HepG2 (cell line): ENCODE data around the gene EMILIN3. TPM values are rescaled to one million over a fixed set of nuclear protein-coding genes. Genes with fewer than 3 reads are reported as not detected.

Experiments
- ATAC-seq: fragments of 200-7000 bp; cut with Tn5 transposase; 3 replicates; pipeline ENCODE4 v1.9.1; 2020; ENCODE audit warnings: mild to moderate bottlenecking, moderate library complexity
- BruUV-seq: library from RNA; stranded (reverse); fragments of 400-500 nt; replicated peaks from 2 replicates; lab custom pipeline; 2021; lab: Mats Ljungman, UMichigan
- CTCF ChIA-PET: fragments of 300-600 bp; formaldehyde crosslinking; extraction: SDS; loops from one replicate; lab custom pipeline; 2021; ENCODE audit warnings: low total read pairs, inconsistent platforms, low intra/inter-chr PET ratio; lab: Yijun Ruan, JAX
- POLR2A ChIA-PET: fragments of 350-600 bp; sonication (Branson Sonifier 250); formaldehyde crosslinking; loops from one replicate; lab custom pipeline; 2020; ENCODE audit warnings: antibody characterized with exemption, inconsistent platforms; lab: Yijun Ruan, JAX
- DNase-seq: peaks from one replicate; pipeline ENCODE4 v3.0.0-alpha.2; 2015; ENCODE audit warnings: low spot score
- FAIRE-seq: peaks from 3 replicates; lab custom pipeline; 2011; peaks lifted over from hg19 to GRCh38; lab: Jason Lieb, UNC
- H2AFZ ChIP-seq: one replicate; pipeline ENCODE4 v1.6.1; 2011; ENCODE audit warnings: low read length, inconsistent platforms
- H3K27ac ChIP-seq: fragments of 300-600 bp; 3 replicates; pipeline ENCODE4 v1.8.0; 2011; ENCODE audit warnings: mixed run types, mild to moderate bottlenecking, mixed read lengths, low read length, inconsistent platforms; ENCODE audit not compliant: insufficient read depth; ENCODE audit errors: extremely low read length
- H3K27me3 ChIP-seq, 2 experiments: fragments of 200-600 bp in 1 of 2; 2 replicates in 1 of 2; 3 replicates in 1 of 2; pipeline versions ENCODE4 v1.6.0 to v1.8.0; 2011; ENCODE audit warnings: low read length in 2 of 2, mild to moderate bottlenecking in 2 of 2, moderate library complexity in 2 of 2, inconsistent platforms in 1 of 2; ENCODE audit not compliant: insufficient read depth in 2 of 2, control insufficient read depth in 1 of 2
- H3K36me3 ChIP-seq, 2 experiments: fragments of 200-600 bp in 1 of 2; replicated peaks in 1 of 2; 2 replicates in 1 of 2; 3 replicates in 1 of 2; pipeline versions ENCODE4 v1.5.1 to v1.8.0; 2011; ENCODE audit warnings: low read length in 2 of 2, inconsistent platforms in 1 of 2; ENCODE audit not compliant: insufficient read depth in 2 of 2, control insufficient read depth in 1 of 2
- H3K4me1 ChIP-seq: 2 replicates; pipeline ENCODE4 v1.5.1; 2012; ENCODE audit warnings: low read length, inconsistent platforms; ENCODE audit not compliant: insufficient read depth
- H3K4me2 ChIP-seq: 2 replicates; pipeline ENCODE4 v1.6.0; 2011; ENCODE audit warnings: low read depth, low read length, inconsistent platforms
- H3K4me3 ChIP-seq, 3 experiments: fragments of 200-600 bp in 1 of 3; sonication (generic), shearing (Covaris generic) in 1 of 3; replicated peaks in 1 of 3; 2 replicates each; pipeline ENCODE4 v1.5.1; 2011 to 2016; ENCODE audit warnings: low read length in 3 of 3, inconsistent platforms in 2 of 3, low read depth in 2 of 3, mild to moderate bottlenecking in 2 of 3, control low read depth in 1 of 3, mixed read lengths in 1 of 3; ENCODE audit not compliant: insufficient read depth in 1 of 3
- H3K79me2 ChIP-seq: one replicate; pipeline ENCODE4 v1.6.1; 2011; ENCODE audit warnings: low read length, inconsistent platforms; ENCODE audit not compliant: insufficient read depth
- H3K9ac ChIP-seq: 2 replicates; pipeline ENCODE4 v1.6.0; 2011; ENCODE audit warnings: mild to moderate bottlenecking, low read depth, low read length, inconsistent platforms; ENCODE audit not compliant: insufficient read depth
- H3K9me3 ChIP-seq: 2 replicates; pipeline ENCODE4 v1.5.1; 2012; ENCODE audit warnings: mild to moderate bottlenecking, low read length
- H4K20me1 ChIP-seq: 2 replicates; pipeline ENCODE4 v1.6.0; 2011; ENCODE audit warnings: inconsistent platforms, mild to moderate bottlenecking, low read length, moderate library complexity; ENCODE audit not compliant: insufficient read depth
- AHDC1 ChIP-seq: sonication (generic); formaldehyde crosslinking; IDR thresholded peaks from 2 replicates; pipeline ENCODE4 v1.5.1; 2020; ENCODE audit warnings: mild to moderate bottlenecking, missing genetic modification reagents, borderline replicate concordance
- BCLAF1 ChIP-seq: fragments of 450-650 bp; IDR thresholded peaks from 2 replicates; pipeline ENCODE4 v1.6.1; 2017; ENCODE audit warnings: mild to moderate bottlenecking
- HIC2 ChIP-seq: sonication (generic); formaldehyde crosslinking; IDR thresholded peaks from 2 replicates; pipeline ENCODE4 v1.9.0; 2022; ENCODE audit warnings: low read depth, missing genetic modification reagents
- KDM4B ChIP-seq: sonication (generic); formaldehyde crosslinking; IDR thresholded peaks from 2 replicates; pipeline ENCODE4 v1.4.0; 2020; ENCODE audit warnings: missing genetic modification reagents
- MAX ChIP-seq: IDR thresholded peaks from 2 replicates; pipeline ENCODE4 v1.6.1; 2012; ENCODE audit warnings: inconsistent platforms
- MBNL3 ChIP-seq: fragments of 250-450 bp; sonication (Bioruptor Pico); conservative IDR thresholded peaks from 2 replicates; pipeline ENCODE4 v1.8.0; 2022; ENCODE audit warnings: mild to moderate bottlenecking, inconsistent platforms
- MLLT10 ChIP-seq: sonication (generic); formaldehyde crosslinking; IDR thresholded peaks from 2 replicates; pipeline ENCODE4 v1.4.0; 2020; ENCODE audit warnings: missing genetic modification reagents
- SNAPC2 ChIP-seq: sonication (generic); formaldehyde crosslinking; IDR thresholded peaks from 2 replicates; pipeline ENCODE4 v1.8.1; 2022; ENCODE audit warnings: mild to moderate bottlenecking, missing genetic modification reagents
- SNAPC5 ChIP-seq: sonication (generic); formaldehyde crosslinking; IDR thresholded peaks from 2 replicates; pipeline ENCODE4 v1.8.1; 2023; ENCODE audit warnings: mild to moderate bottlenecking, missing genetic modification reagents, borderline replicate concordance
- TEAD3 ChIP-seq: optimal IDR thresholded peaks from 2 replicates; pipeline ENCODE3; 2016; ENCODE audit warnings: borderline replicate concordance
- TEF ChIP-seq: sonication (generic); formaldehyde crosslinking; IDR thresholded peaks from 2 replicates; pipeline ENCODE4 v1.5.0; 2020; ENCODE audit warnings: missing genetic modification reagents
- ZNF678 ChIP-seq: sonication (generic); formaldehyde crosslinking; IDR thresholded peaks from 2 replicates; pipeline ENCODE4 v1.4.0; 2020; ENCODE audit warnings: mild to moderate bottlenecking, missing genetic modification reagents
- ZNF83 ChIP-seq: sonication (generic); formaldehyde crosslinking; IDR thresholded peaks from 2 replicates; pipeline ENCODE4 v1.4.0; 2020; ENCODE audit warnings: missing genetic modification reagents, mild to moderate bottlenecking, borderline replicate concordance
- WGBS: methylation state at CpG from one replicate; pipeline ENCODE4 v1.1.6; 2017; ENCODE audit warnings: low lambda C conversion rate; 5-methylcytosine and 5-hydroxymethylcytosine counted together
- in situ Hi-C: cut with HindIII; loops from 2 replicates; pipeline ENCODE4 v1.10.0; 2017; ENCODE audit warnings: low pct_unique_long_range_greater_than_20kb; ENCODE audit not compliant: extremely low pct_ligation_motif_present
- intact Hi-C: fragments of 100-400 bp; cut with micrococcal nuclease; formaldehyde crosslinking; loops from one replicate; pipeline ENCODE4 v1.10.0; 2022; ENCODE audit not compliant: unreplicated experiment
- polyA plus RNA-seq, 8 experiments: library from polyadenylated mRNA; depleted of rRNA in 3 of 8; stranded (reverse) in 7 of 8; unstranded in 1 of 8; fragments of >200 nt; fragmentation: Illumina TruSeq in 4 of 8; extraction: Trizol in 4 of 8; gene quantifications; 2 replicates each; pipeline versions ENCODE4 v1.2.1 to v1.2.3, GENCODE V29; 2011 to 2016; ENCODE audit warnings: low read depth in 4 of 8, missing spikeins in 1 of 8, mixed read lengths in 1 of 8; ENCODE audit not compliant: insufficient read depth in 1 of 8
- total RNA-seq, 5 experiments: library from RNA; depleted of rRNA; stranded (reverse); fragments of >200 nt; fragmentation: Illumina TruSeq; extraction: Trizol; gene quantifications; 2 replicates each; pipeline ENCODE4 v1.2.3, GENCODE V29; 2016; ENCODE audit warnings: low read depth in 1 of 5

The EMILIN3 gene
- total and polyA plus RNA-seq, 2 of the 13 experiments (the other 11 are each of a cell fraction or from before 2014, with no cell fraction given) = 0.25 to 0.29 TPM

- no peak overlapping the region for H2AFZ ChIP-seq
- POLR2A ChIA-PET = no interaction called here
- no peak for FAIRE-seq
- in situ Hi-C loops = no loop called here
- no peaks in the 10 kb centered on the region for H3K79me2 ChIP-seq
- peaks cover 0 to 18% of the 10 kb centered on the region in 2 experiments; a peak in 2 of 5 replicates for H3K27me3 ChIP-seq
- WGBS = 61% methylated on average over 5 of the region's 5 CpGs
- no peaks in the 10 kb centered on the region for H4K20me1 ChIP-seq
- no peaks in the 10 kb centered on the region for H3K9me3 ChIP-seq
- peaks cover 19% of the 10 kb centered on the region for H3K4me1 ChIP-seq
- H3K36me3 ChIP-seq = no peaks in the 10 kb centered on the region
- no peak overlapping the region for H3K4me2 ChIP-seq
- H3K27ac ChIP-seq = no peak overlapping the region
- DNase-seq = no peak
- intact Hi-C loops = no loop called here
- ATAC-seq = peak; percentile 29; the same call in 2 of the 3 replicates
- CTCF ChIA-PET = no interaction called here
- H3K9ac ChIP-seq = no peak overlapping the region
- no TSS peak for BruUV-seq
- H3K4me3 ChIP-seq = no peak overlapping the region
- TF ChIP-seq MBNL3 (CRISPR knock-in tag) = no peak
- no peak for TF ChIP-seq ZNF83 (CRISPR knock-in tag)
- no peak for TF ChIP-seq TEAD3 (CRISPR knock-in tag)
- TF ChIP-seq BCLAF1 = no peak
- TF ChIP-seq AHDC1 (CRISPR knock-in tag) = no peak
- TF ChIP-seq MAX = no peak
- TF ChIP-seq SNAPC2 (CRISPR knock-in tag) = no peak
- TF ChIP-seq KDM4B (CRISPR knock-in tag) = no peak
- no peak for TF ChIP-seq MLLT10 (CRISPR knock-in tag)
- no peak for TF ChIP-seq HIC2 (CRISPR knock-in tag)
- TF ChIP-seq ZNF678 (CRISPR knock-in tag) = no peak
- no peak for TF ChIP-seq SNAPC5 (CRISPR knock-in tag)
- no peak for TF ChIP-seq TEF (CRISPR knock-in tag)
Observed at GRCh38 chr20:41327178-41327577, 39.4 kb downstream of the EMILIN3 start.
